Amygdala (tissue), 56 donors: ENCODE data around the gene XXYLT1.

ENCODE experiments used
- DNase-seq, 56 donors: peaks; one replicate each; lab custom pipeline; 2025; lab: John Stamatoyannopoulos, UW

Gene XXYLT1

DNA sequence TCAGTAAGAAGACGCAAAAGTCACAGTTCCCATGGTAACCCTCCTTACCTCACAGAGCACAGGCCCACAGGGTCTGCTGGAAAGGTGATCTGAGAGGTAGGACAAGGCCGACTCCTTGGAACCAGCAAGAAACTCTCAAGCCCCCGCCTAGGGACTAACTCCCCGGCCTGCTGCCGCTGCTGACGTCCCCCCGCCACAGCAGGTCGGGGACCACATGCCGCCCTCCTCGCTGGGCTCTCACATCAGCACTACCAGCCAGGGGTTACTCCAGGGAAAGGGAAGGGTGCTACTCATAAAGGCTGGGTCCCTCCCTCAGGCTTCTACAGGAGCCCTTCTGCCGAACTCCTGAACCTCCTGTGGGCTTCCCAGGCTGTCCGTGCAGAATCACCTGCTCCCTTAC lies 94.2 kb downstream of the XXYLT1 start:
- no peak for DNase-seq

DNA sequence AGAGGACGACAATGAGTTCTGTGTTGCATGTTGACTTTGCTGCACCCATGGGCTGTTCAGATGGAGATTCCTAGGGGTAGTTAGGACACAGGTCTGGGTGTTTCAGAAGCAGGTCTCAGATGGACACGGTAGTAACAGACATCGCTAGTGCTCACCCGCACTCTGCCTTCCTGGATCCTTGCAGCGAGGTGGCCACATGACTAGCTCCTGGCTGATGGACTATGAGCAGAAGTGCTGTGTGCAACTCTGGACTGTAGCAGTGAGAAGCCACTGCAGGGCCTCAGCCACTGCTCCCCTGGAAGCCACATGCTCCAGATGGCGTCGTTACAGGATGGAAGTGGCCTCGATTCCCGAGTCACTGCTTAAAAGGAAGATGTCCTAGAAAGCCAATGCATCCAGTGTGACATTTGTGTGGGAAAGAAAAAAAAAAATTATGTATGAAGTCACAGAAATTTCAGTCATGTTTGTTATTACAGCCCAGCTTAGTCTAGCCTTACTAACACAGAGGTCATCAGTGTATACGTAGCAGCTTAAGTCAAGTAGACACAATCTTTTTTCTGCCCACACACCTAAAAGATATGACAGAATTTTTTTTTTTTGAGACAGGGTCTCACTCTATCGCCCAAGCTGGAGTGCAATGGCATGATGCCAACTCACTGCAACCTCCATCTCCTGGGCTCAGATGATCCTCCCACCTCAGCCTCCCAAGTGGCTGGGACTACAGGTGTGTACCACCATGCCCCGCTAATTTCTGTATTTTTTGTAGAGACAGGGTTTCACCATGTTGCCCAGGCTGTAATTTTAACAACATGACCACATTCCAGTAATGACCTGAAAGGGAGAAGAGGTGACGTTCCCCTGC lies 95.3 kb downstream of the XXYLT1 start:
- DNase-seq, result no peak

DNA sequence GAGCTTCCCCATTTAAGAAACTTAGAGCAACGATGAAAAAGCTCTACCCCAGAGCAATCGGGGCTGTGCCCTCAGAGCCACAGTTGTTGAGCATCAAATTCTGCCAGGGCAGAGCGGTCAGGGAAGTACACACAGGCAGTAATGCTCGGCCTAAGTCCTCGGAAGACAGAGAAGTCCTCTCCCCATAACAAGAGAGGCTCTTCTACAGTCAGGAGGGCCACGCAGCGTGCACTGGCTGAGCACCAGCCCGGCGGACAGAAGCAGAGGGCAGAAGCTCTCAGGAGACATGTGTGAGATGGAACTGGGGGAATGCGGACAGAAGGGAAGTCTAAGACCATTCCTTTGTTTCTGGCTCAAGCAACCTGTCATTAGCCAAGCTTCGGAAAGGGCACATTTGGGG lies 95.9 kb downstream of the XXYLT1 start:
- DNase-seq, result no peak

DNA sequence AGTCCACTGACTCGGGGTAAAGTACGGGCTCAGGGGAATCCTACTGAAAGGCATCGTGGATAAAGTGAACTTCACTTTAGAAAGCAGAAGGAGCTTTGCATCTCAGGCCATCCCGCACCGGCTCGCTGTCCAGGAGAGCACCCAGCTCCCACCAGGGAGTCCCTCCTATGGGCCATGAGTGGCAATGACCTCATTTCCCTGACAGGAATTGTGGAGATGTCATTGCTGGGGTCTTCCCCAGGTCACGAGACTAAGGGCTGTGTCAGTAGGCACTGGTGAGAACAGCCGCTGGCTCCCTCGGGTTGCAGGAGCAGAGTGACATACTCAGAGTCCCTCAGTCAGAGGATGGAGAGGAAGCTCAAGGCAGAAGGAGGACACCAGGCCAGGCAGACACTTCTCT lies 97.3 kb downstream of the XXYLT1 start:
- no peak for DNase-seq

DNA sequence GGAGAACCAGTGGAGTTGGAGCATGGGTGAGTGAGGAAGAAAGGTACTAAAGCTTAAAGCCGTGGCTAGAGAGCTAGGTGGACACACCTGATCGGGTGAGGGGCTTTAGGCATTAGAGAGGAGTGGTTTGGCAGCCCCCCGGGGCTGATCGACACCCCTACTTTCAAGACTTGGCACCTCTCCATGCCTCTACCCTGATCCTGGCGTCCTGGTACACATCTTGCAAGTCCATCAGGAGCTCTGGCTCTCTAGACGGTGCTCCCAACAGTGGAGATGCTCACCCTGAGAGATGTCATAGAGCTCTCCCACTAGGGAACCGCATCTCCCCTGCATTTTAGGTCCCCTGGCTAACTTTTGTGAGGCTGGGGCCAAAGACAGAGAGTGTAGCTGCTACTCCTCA lies 98.1 kb downstream of the XXYLT1 start:
- no peak for DNase-seq

DNA sequence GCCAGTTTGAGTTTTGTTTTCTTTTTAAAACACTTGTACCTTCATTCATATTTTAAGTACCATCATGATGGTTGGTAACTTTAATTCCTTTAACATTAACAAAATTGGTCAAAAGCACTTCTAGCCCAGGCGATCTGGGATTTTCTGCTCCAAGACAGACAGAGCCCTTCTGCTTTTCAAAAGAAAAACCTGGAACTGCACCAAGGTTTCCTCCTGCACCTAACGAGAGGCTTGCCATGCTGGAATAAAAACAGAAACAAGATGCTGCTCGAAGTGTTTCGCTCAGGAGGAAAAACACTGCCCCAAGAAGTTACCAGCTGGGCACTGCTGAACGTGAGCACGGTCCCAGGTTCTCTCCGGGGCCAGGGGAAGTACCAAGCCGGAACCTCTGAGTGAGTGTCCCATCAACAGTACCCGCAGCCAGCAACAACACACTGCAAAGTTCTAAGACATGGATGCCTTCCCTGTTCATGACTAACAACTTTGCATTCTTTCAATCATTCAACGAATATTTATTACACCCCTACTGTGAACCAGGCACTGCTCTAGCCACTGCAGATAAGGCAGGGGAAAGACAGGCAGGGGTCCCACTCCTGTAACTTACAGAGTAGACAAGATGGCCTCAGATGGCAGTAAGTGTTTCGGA lies 98.8 kb downstream of the XXYLT1 start:
- no peak for DNase-seq

DNA sequence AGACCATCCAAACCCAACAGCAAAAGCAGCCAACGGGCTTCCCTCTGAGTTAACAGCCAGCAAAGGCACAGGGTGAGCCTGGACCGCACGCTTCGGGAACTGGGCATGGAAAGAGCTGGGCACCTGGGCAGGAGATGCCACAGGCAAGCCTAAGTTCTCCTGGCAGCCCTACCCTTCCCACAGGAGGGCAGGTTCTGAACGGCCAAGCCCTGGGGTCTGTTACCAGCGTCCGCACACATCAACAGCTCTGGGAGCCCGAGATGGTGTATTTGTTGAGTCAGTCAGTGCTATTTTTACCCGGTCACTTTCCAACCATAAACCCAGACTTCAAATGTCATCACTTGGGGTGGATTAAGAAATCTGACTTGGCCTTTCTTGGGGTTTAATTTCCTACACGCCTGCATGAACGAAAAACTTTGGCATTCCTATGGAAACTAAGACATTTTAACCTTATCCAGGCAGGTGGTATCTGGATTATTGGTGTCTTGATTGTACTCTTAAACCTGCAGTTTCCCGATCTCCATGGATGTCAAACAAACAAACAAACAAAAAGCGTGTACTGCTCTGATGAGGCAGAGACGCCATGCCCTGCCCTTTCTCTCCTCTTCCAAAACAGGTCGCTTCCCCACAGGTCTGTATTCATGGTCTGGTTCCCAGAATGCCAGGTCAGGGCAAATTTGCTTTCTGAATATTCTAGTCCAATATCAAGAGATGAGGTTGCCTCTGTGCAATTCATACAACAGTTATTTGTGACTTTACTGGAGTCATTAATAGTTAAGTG lies 99.7 kb downstream of the XXYLT1 start:
- DNase-seq, result no peak

DNA sequence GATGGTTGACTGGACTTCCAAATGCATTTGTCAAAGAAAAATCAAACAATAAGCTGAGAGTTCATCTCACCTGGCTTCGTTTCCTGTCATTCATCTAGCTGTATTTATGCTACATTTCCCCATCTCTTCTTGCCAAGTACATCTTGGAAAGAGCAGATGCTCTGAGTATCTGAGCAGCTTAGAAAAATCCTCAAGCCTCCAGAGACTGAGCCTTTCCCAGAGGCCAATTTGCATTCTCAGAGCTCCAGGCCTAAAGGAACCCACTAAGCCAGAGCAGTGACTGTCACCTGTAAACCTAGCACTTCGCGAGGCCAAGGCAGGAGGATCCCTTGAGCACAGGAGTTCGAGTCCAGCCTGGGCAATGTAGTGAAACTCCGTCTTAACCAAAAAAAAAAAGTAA lies 100.5 kb downstream of the XXYLT1 start:
- DNase-seq, result no peak

DNA sequence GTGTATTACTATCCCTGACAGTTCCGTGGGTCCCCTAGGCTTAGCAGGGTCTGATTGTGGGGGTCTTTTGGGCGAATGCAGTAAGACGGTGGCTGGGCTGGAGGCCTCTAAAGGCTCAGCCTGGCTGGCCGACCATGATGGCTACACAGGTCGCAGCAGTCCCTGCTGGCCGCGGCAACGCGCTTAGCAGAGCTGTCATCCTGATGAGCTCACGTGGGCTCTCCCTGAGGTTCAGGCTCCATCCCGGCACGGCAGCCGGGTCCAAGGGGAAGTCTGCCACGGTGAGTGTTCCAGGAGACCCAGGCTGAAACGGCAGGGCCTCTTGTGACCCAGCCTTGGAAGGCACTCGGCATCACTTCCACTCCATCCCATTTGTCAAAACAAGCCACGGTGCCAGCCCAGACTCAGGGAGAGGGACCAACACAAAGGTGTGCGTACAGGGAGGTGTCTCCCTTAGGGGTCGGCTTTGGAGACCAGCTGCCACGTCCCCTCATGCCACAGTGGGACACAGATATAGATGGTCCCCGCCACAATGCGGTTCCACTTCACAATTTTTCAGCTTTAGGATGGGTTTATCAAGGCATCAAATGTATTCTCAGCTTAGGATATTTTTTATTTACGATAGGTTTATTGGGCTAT lies 101.8 kb downstream of the XXYLT1 start:
- DNase-seq, result no peak

DNA sequence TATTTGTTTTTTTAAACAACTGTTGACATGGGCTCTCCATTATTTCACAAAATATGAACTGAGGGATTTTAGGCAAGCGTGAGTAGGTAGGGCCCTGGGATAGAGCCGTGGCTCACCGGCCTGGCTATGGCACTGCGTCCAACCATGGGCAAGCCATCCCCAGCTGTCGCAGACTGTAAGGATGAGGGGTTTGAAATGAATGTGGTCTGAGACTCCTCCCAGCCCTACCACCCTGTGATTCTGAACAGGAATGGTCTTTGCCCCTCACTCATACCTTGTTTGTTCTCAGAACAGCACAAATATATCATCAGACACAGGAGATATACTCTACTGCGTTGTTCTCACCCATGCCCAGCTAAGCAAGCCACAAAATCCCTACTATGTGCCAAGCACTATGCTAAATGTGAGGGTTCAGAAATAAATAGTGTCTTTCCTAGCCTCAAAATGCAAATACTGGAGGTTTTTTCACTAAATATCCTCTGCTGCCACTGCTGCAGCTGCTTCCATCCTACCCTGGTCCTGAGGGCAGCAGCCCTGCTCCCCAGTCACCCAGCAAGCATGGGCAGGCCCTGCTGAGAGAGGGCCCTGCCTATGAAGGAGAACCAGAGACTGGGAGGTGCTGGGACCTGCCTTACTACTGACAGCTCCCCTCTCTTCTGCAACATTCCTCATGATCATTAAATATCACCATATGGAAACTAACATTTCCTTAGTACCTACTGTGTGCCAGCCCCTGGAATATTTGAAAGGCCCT lies 102.8 kb downstream of the XXYLT1 start:
- DNase-seq, result no peak

DNA sequence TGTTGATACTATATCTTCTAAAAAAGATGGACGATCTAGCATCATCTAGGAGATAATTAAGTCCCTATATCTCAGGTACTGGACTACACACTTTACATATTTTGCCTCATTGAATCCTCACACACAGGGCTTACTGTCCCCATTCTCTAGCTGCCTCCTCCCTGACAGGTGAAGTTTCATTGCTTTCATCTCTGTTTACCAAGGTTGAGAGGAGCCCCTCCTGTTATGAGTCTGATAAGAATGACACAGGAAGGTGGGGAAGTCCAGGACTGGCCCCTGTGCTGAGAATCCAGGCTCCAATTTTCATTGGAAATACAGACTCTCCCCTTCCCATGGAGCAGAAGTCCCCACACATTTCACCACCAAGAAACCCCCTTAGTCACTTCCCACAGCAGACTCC lies 105.2 kb downstream of the XXYLT1 start:
- no peak for DNase-seq

DNA sequence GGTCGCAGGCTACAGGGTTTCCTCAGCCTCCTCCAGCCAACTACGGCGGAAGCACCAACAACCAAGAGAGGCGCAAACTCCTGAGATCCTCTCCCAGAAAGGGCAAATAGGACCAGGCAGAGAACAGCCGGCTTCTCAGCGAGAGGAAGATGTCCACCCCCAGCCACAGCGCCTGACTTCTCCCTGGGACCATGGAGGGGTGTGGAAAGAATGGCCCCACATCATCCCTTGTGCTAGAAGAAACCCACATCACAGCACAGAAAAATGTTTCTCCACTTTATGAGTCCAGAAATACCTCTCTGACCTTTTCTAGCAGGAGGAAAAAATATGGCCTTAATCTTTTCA lies 105.7 kb downstream of the XXYLT1 start:
- DNase-seq, result no peak

DNA sequence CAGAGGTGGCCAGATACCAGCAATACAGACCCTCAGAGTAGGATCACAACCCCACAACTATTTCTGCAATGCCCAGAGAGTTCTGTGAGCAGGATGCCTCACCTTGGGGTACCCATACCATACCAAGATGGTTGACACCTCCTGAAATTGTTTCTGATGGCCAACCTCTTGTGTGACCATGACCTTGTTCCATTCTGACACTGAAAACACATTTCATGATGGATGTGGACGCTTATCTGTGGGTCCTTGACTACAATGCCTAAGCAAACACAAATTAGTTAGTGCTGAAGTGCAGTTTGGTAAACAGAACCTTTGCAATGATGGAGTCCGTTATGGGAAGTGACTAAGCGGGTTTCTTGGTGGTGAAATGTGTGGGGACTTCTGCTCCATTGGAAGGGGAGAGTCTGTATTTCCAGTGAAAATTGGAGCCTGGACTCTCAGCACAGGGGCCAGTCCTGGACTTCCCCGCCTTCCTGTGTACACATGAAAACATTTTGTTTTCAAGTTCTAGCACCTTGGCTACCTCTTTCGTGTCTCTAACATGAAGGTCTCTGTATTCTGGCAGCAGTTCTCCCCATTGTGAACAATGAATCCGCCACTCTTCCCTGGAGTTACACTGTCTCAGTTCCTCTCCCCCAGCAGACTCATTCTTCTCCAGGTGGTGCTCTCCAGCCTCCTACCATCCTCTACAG lies 106.2 kb downstream of the XXYLT1 start:
- DNase-seq, result no peak

DNA sequence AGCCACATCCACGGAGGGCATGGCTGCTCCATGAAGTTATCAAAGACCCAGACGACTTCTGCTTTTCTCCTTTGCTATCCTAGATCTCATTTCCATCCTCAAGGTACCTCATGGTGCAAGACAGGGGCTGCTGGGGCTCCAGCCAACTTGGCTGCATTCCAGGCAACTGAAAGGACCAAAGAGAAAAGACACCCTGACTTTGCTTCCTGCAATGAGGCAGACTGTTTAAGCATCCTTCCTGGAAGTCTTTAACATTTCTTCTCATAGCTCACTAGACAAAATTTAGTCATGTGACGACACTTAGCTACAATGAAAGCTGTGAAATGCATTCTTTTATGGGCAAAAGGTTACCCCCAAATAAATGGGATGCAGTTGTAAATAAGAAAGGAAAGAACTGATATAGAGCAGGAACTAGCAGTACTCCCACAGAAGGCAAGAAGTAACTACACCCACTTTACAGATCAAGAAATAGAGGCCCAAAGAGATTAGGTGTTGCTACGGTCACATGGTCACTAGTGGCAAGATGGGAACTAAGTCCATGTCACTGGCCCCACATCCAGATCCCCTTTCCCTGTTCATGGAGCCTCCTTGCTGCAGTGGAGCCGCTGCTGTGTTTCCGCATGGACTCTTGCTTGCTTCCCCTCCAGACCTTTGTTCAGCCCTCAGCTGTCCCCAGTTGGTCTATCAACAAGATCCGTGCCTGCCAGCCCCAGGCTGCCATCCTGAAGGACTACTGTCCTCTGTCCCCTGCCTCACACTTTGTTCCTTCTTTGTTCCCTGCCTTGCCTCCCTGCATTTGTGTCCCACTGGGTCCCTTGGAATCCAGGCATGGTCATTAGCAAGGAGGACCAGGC lies 107.0 kb downstream of the XXYLT1 start:
- DNase-seq, result no peak

DNA sequence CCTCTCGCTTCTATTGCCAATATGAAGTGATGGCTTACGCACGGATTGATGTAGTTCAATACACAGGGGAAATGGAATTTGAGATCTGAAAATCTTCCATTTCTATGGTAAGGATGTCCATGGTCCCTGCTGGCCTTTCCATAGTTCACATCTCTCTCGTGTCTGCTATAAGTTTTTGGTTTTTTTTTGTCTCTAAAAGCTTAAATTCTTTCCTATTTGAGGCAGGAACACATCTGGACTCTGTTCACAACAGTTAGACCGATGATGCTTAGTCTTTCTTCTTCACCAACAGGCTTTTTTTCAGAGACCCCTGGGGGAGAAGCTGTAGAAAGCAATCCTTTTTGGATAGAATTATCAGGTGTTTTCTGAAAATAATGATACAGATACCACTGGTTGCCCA lies 108.1 kb downstream of the XXYLT1 start:
- no peak for DNase-seq

DNA sequence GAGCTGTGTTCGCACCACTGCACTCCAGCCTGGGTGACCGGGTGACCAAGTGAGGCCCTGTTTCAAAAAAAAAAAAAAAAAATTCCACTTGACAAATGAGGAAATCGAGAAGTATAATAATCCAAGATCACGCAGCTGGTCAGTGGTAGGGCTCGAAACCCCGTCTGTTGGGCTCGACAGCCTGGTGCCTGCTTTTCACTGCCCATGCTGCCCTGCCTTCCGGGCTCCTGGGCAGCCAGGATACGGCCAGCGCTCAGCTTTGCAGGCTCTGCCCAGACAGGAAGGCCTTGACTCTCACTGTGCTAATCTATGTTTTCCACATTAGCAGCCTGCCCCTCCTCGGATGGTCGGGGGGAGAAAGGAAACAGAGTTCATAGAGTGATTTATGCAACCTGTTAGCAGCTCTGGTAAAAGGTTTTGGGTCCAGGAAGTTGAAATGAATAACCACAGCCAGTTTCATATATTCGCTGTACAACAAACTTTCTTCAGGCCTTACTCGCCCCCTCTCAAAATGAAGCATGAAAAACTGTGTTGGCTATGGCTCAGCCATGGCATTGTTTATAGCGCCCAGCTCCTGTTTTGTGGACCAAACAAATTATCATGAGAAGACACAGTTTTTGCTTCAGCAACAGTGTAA lies 108.8 kb downstream of the XXYLT1 start:
- DNase-seq, result peak in 1 of 56 donors; percentile 13

DNA sequence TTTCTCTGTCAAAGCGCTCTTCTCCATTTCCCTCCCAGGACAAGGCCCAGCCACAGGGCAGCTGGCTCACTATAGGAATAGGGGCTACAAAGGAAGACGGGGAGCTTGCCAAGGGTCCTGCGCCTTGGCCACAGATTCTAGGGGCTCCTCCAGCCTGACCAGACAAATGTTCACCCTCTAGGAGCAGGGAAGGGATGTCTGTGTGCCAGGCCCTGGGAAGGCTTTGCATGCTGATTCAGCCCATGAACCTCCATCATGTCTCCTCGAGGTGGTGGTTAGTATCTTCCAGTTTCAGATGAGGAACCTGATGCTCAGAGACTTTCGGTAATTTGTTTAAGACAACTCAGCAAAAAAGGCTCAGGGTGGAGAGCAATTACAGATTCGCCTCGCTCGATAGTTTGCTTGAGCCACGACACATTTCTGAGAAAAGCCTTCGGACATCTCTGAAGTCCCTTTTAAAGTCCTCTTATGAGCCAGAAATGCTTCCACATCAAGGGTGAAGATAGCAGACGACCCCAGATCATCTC lies 110.0 kb downstream of the XXYLT1 start:
- DNase-seq, result no peak
